NCI-H2029 (cell line): ENCODE results near the gene TRAF3IP1.
"Not testable (repeated sequence)": the region's sequence is repeated elsewhere in the genome, so short reads cannot be mapped to it uniquely, and the experiment has no call there.

ENCODE experiments used
- DNase-seq: peaks from one replicate; lab custom pipeline; 2025; lab: John Stamatoyannopoulos, UW

The TRAF3IP1 gene

GRCh38 chr2:238288650-238289573, 31.4 kb upstream of the TRAF3IP1 start:
- peak; percentile 99 for DNase-seq

DNA sequence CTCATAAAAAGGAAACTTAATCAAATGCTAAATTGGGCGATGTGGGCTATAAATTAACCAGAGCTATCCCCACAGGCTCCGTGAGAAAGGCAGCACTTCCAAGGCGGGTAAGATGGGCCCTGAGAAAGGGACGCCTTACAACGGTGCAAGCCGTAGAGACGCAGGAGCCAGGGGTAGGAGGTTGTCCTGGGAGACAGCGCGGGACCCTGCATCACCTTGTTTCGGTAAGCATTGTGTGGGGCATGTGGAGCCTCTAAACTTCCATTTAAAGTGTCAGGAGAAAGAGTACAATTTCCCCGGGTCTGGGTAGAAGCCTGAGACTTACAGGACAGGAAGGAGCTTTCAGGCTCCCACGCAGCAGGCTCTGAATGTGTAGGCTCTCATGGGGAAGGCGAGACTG, 30.7 kb upstream of the TRAF3IP1 start:
- no peak for DNase-seq

DNA sequence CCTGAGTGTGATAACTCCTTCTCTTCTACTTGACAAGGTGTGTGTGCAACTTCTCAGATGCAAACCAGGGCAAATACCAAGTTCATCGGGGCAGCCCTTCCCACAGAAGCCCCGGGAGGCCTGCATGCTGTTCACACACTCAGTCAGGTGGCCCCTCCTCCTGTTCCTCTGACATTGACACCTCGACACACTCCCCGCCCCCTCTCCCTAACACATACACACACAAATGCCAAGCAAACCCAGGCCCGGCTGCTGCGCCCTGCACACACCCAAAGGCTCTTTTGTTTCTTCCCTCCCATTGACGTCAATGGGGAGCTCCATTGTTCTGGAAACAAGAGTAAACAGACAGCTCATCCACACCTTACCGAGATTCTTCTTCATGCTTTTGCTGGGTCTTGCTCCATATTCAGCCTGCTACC, 30.2 kb upstream of the TRAF3IP1 start:
- peak; percentile 95 for DNase-seq

DNA sequence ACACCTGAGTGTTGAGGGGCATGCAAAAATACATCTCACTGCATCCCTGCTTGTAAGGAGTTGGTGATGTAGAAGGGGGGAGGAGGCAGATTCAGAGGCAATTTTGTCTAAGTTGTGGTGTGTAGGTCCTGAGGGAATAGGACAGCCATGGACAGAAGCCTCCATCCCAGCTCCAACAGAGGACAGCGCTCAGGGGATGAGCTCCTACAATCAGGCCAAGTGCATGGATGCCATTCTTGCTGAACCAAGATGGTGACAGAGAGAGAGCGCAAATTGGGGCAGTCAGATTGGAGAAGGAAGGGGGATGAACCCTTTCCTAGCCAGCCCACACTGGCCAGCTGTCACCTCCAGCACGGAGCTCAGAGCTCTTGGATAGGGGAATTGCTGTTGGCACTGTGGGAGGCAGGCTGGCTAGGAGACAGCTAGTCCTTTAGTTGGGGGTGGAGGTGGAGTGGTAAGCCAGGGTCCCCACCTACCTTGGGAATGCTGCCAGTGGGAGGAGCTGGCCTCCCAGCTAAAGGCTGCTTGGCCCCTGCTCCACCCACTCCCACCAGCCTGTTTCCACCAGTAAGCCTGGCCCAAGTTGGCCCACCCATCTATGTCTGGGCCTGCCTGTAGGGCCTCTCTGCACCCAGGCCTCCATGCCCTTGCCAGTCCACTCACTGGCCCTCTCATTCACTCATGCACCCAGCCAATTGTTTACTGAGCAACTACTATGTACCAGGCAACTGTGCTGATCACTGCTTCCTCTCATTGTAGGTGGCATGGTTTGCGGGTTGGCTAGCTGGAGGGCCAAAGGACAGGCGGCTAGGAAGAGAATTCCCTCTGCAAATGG, 29.4 kb upstream of the TRAF3IP1 start:
- peak; percentile 55 for DNase-seq

DNA sequence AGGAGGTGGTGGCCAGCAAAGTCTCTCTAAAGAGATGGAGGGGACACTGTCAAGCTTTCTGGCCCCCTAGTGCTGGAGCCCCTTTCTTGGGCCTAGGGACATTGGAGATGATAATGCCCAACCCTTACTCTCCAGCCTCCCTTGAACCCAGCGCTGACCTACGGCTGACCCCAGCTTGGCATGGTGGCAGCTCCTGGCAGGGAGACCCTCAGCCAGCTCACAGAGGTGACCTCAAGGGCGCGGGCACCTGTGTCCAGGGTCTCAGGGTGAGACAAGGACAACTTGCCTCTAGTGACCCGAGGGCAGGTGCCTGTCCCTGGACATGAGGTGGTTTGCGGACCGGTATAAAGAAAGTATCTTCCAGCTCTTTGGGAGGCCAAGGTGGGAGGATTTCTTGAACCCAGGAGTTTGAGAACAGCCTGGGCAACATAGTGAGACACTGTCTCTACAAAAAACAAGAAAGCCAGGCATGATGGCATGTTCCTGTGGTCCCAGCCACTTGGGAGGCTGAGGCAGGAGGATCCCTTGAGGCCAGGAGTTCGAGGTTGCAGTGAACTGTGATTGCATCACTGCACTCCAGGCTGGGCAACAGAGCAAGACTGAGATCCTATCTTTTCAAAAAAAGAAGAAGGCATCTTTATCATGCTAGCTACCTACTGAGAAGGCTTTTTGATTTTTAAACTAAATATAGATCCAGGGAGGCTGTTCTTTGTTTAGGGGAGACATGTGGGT, 28.6 kb upstream of the TRAF3IP1 start:
- DNase-seq: no peak

DNA sequence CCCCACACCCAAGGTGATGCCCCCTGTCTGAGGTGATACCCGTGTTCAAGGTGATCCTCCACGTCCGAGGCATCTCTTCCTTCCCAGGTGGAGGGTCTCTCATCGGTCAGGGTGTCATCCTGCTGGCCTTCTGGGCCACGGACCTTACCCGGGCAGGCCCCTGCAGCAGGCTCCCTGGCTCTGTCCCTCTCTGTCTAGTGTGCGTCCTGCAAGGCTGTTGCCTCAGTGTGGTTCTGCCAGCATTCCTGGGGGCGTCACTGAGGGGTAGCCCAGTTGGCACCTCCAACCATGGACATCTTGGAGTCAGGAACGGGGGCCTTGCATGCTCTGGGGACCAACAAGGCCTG, 26.3 kb upstream of the TRAF3IP1 start:
- no peak for DNase-seq

GRCh38 chr2:238294393-238295143, 25.8 kb upstream of the TRAF3IP1 start:
- DNase-seq: no peak

DNA sequence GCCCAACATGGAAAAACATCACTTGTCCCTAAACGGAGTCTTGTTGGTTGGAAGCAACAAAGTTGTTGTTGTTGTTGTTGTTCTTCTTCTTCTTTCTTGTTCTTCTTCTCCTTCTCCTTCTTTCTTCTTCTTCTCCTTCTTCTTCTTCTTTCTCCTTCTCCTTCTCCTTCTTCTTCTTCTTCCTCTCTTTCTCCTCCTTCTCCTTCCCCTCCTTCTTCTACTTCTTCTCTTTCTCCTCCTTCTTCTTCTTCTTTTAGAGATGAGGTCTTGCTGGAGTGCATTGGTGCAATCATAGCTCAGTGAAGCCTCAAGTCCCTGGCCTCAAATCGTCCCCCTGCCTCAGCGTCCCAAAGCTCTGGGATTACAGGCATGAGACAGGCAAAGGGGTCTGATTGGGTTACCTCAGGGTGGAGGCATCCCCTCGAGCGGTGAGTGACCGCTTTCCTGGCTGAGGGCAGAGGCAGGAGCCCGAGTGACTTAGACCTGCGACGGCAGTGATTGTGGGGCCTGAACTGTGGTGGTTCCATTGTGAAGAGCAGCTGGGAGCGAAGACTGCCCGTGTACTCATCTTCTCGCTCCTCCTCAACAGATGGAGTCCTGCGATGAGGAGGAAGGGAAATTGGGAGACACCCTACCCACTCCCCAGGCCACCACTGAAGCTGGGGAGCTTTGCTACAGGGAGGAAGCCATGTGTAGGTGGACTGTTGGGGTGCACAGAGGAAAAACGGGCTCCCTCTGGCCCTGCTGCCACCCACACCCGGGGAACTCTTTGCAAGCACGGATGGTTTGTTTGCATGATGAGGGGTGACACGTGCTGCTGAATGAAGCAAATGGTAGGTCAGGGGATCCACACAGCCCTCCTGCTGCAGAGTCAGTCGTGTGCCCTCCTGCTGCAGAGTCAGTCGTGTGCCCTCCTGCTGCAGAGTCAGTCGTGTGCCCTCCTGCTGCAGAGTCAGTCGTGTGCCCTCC, 24.9 kb upstream of the TRAF3IP1 start:
- no peak for DNase-seq

DNA sequence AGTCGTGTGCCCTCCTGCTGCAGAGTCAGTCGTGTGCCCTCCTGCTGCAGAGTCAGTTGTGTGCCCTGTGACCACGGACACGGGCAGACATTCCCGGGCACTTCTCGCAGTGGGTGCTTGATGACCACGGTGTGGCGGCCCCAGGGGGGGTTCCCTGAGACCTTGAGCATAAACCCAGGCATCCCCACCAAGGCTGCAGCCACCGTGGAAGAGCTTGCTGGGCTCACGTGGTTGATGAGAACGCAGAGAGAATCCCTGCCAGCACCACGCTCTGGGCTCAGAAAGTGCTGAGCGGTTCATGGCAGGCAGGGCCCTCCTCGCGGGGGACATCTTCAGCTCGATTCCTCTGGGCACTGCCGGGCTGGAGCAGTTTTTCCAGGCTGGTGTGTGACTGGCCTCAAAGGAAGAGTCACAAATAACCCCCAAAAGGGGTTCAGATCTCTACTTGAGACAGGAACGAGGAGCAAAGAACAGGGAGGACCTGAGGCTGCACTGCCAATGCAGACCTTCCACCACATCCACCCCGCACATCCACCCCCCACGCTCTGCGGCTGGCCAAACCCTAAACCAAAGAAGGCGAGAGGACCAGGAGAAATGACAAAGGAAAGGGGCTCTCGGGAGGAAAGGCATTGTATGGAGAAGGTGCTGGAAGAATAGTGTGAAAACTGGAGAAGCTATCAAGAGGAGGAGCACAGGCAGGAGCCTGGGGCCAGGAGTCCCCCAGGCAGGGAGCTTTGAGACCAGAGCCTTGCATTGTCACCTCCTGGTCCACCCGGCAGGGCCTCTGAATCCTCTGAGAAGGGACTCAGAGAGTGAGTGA, 23.5 kb upstream of the TRAF3IP1 start:
- DNase-seq: no peak

- DNase-seq: no peak
These were observed 20.5 kb upstream of the TRAF3IP1 start for GRCh38 chr2:238299803-238300202.

DNA sequence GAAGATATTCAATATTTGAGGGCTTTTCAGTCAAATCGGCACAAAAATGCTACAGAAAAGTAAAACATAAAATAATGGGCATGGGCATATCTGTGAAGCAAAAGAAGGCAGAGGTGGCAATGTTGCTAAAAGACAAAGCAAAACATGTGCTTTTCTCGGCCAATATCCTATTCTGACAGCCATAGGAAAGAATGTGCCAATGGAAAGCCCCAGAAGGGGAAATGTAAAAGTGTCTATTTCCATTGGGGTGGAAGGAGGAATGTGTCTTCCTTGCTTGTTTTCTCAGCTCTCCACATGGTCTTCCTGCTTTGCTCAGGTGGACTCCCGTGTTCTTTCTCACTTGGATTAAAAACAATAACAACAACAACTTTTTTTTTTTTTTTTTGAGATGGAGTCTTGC, 18.2 kb upstream of the TRAF3IP1 start:
- DNase-seq: no peak

GRCh38 chr2:238302751-238303150, 17.6 kb upstream of the TRAF3IP1 start:
- no peak for DNase-seq

- no peak for DNase-seq
These were observed 16.2 kb upstream of the TRAF3IP1 start for GRCh38 chr2:238304116-238304515.

DNA sequence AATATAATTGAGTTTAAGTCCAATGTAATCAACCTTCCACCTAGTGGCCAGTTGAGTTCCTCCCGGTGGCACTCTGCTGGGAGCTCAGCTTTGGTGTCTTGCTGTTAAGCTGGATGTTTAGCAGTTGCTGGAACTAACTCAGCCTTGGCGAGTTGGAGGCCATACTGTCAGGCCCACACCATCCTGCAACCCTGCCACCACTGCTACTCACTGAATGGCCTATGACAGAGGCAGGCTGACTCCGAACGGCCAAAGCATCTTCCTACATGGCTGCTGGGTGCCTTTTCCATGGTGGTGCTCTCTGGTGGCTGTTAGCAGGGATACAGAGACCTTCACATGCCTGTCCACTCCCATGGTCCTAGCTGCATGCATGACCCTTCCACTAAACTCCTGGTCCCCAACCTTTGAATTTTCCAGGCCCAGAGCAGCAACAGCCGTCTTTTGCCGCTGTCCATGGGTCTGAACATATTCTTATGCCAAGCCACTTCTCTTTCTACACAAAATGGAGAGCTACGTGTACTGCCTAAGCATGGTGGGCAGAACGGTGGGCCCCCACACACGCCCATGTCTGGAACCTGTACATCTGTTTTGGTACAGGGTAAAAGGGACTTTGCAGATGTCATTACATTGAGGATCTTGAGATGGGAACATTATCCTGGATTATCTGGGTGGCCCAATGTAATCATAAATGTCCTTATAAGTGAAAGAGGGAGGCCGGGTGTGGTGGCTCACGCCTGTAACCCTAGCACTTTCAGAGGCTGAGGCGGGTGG, 15.0 kb upstream of the TRAF3IP1 start:
- no peak for DNase-seq

- DNase-seq: no peak
These were observed 14.2 kb upstream of the TRAF3IP1 start for GRCh38 chr2:238305965-238306671.

- no peak for DNase-seq
These were observed 13.7 kb upstream of the TRAF3IP1 start for GRCh38 chr2:238306672-238306998.

DNA sequence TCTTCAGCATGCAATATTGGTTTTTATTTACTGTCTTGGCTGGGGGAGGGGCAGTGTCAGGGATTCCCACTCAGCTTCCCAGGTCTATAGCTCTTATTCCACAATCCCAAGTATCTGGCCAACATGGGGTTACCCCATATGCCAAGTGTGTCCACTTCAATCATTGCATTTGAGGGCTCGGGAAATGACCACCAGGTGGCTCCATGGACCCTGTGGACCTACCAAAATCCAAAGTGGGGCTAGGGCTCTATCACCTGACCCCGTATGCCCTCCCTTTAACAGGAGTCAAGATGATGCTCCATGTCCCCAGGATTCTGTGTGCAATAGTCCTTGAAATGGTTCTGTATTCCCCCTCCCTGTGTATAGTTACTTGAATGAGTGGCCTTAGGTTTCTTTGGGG, 12.1 kb upstream of the TRAF3IP1 start:
- DNase-seq: no peak

DNA sequence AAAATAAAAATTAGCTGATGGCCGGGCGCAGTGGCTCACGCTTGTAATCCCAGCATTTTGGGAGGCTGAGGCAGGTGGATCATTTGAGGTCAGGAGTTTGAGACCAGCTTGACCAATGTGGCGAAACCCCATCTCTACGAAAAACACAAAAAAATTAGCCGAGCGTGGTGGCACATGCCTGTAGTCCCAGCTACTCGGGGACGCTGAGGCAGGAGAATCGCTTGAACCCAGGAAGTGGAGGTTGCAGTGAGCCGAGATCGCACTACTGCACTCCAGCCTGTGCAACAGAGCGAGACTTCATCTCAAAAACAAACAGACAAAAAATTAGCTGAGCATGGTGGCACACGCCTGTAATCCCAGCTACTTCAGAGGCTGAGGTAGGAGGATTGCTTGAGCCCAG, 9.6 kb upstream of the TRAF3IP1 start:
- DNase-seq: not testable (repeated sequence)
